GM06990 (cell line): ENCODE data around the gene FRMD7.

Experiments
- DNase-seq: peaks from one replicate; pipeline ENCODE4 v3.0.0-alpha.2; 2011; ENCODE audit not compliant: insufficient read length; ENCODE audit errors: extremely low read depth
- H3K27me3 ChIP-seq: replicated peaks from 2 replicates; pipeline ENCODE4 v1.6.0; 2011; ENCODE audit warnings: low read length; ENCODE audit not compliant: control insufficient read depth, insufficient read depth
- H3K36me3 ChIP-seq: 2 replicates; pipeline ENCODE4 v1.5.1; 2011; ENCODE audit warnings: low read length; ENCODE audit not compliant: control insufficient read depth, insufficient read depth
- H3K4me3 ChIP-seq: replicated peaks from 2 replicates; pipeline ENCODE4 v1.5.1; 2011; ENCODE audit warnings: low read depth, mild to moderate bottlenecking, control low read depth, low read length
- CTCF ChIP-seq: IDR thresholded peaks from 2 replicates; pipeline ENCODE4 v1.5.1; 2011; ENCODE audit warnings: low read length, control low read depth, mild to moderate bottlenecking, inconsistent platforms; ENCODE audit not compliant: insufficient read depth, poor library complexity, severe bottlenecking

The FRMD7 gene

DNA sequence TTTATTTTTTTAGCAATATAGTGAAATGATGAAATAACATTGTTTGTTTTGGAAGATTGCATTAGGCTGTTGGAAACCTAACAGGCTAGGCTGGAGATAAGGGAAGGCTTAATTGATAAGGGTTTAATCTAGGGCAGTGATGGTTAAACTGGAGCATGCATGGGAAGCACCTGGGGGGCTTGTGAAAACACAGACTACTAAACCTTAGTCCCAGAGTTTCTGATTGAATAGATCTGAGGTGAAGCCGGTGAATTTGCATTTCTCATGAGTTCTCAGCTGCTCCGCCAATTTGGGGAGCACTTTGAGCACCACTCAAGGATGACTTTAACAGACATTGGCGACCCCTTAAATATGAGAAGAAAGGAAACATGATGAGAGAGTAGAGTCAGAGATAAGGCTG lies 93.2 kb downstream of the FRMD7 start:
- no peak overlapping the region for H3K4me3 ChIP-seq
- TF ChIP-seq CTCF, result no peak

DNA sequence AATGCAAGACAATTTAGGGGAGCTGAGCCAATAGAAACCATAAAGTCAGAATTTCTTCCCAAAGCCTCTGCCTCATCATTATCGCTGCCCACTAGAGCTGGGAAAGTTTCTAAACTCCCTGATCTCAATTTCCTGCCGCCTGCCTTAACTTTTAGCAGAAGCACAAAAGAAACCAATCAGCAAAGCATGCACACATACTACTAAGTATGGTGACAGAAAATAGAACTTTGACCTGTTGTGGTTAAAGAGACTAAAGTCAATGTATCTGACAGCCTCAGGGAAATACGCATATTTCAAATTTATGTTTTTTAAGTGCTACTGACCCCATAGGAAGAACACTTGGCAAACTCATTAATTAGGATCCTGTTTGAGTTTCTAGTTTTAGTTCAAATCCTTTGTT lies 94.7 kb downstream of the FRMD7 start:
- DNase-seq, result no peak
- TF ChIP-seq CTCF, result no peak
- H3K27me3 ChIP-seq, result no peaks in the 10 kb centered on the region
- no peaks in the 10 kb centered on the region for H3K36me3 ChIP-seq
- H3K4me3 ChIP-seq, result peak overlapping the region; percentile 12

More for the DNA sequence above, 93.2 kb downstream of the FRMD7 start:
- no peaks in the 10 kb centered on the region for H3K36me3 ChIP-seq
- H3K27me3 ChIP-seq, result no peaks in the 10 kb centered on the region
- no peak for DNase-seq

- Histone ChIP-seq H3K27me3 (no peaks in the 10 kb centered on the region), H3K36me3 (no peaks in the 10 kb centered on the region), H3K4me3 (no peak overlapping the region)
- no peak for DNase-seq
- no peak for TF ChIP-seq CTCF
Observed at GRCh38 chrX:132031867-132032266, 96.0 kb downstream of the FRMD7 start.

DNA sequence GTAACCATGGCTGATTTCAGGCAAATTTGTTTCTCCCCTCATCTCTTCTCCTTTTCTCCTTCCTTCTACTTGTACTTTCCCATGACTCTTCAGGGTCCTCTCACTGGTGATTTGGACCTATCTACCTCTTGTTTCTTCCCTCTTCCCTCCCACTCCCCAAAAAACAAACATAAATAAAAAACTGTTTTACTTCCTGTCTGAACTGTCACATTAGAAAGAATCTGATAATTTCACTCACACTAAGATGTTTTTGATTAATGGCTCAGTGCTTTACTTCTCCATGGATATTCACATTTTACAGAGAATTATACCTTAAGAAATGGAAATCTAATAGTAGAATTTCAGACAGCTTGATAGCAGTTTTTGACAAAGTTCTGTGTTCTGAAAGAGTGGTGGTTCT lies 97.6 kb downstream of the FRMD7 start:
- no peaks in the 10 kb centered on the region for H3K36me3 ChIP-seq
- no peak for TF ChIP-seq CTCF
- DNase-seq, result no peak
- no peaks in the 10 kb centered on the region for H3K27me3 ChIP-seq
- H3K4me3 ChIP-seq, result no peak overlapping the region
